Left renal cortex interstitium (tissue), 4 donors: Measurements from ENCODE around the gene TMEM40. TPM values are rescaled to one million over a fixed set of nuclear protein-coding genes. Genes with fewer than 3 reads are reported as not detected.
"Not testable (repeated sequence)": the region's sequence is repeated elsewhere in the genome, so short reads cannot be mapped to it uniquely, and the experiment has no call there.

Experiments
- DNase-seq, 4 donors: peaks; one replicate each; pipeline ENCODE4 v3.0.0-alpha.2; 2013; ENCODE audit warnings: low read depth in 4 of 4, low spot score in 2 of 4, missing footprints in 1 of 4
- polyA plus RNA-seq, 4 donors: library from polyadenylated mRNA; unstranded; fragments of 120-200 nt; gene quantifications; one replicate each; pipeline ENCODE4 v1.2.1, GENCODE V29; 2013; ENCODE audit not compliant: insufficient read length in 4 of 4

Gene TMEM40
- polyA plus RNA-seq = 1 to 10 TPM; 1.2 to 2.4 (median 1.7) TPM

- DNase-seq = no peak
Observed at GRCh38 chr3:12759097-12759679, at the start of gene TMEM40. TSS of gene TMEM40 (minus strand) at chr3:12759259. CDS start at chr3:12749832, 9,427 bp downstream.

GRCh38 chr3:12808587-12808986 lies 49.5 kb upstream of the TMEM40 start:
- no peak for DNase-seq

- DNase-seq = no peak
Observed at GRCh38 chr3:12807601-12808359, 48.7 kb upstream of the TMEM40 start.

GRCh38 chr3:12807066-12807465 lies 48.0 kb upstream of the TMEM40 start:
- no peak for DNase-seq

GRCh38 chr3:12803371-12803770 lies 44.3 kb upstream of the TMEM40 start:
- no peak for DNase-seq

GRCh38 chr3:12799525-12800440 lies 40.7 kb upstream of the TMEM40 start:
- DNase-seq = no peak

GRCh38 chr3:12798559-12799179 lies 39.6 kb upstream of the TMEM40 start:
- DNase-seq = no peak

GRCh38 chr3:12797892-12798558 lies 39.0 kb upstream of the TMEM40 start:
- DNase-seq = no peak

- DNase-seq = no peak
Observed at GRCh38 chr3:12797124-12797891, 38.2 kb upstream of the TMEM40 start.

GRCh38 chr3:12796171-12797123 lies 37.4 kb upstream of the TMEM40 start, which contains the start of gene CAND2:
TSS of gene CAND2 (plus strand) at chr3:12796680. CDS start at chr3:12796721, 41 bp downstream.
- DNase-seq = peak in 1 of 4 donors; percentile 57

GRCh38 chr3:12793701-12794100 lies 34.6 kb upstream of the TMEM40 start:
- no peak for DNase-seq

- DNase-seq = no peak
Observed at GRCh38 chr3:12791430-12791829, 32.4 kb upstream of the TMEM40 start.

- DNase-seq = not testable (repeated sequence)
Observed at GRCh38 chr3:12787967-12788690, 29.1 kb upstream of the TMEM40 start.

GRCh38 chr3:12787346-12787745 lies 28.3 kb upstream of the TMEM40 start:
- DNase-seq = not testable (repeated sequence)

- DNase-seq = no peak
Observed at GRCh38 chr3:12785096-12785495, 26.0 kb upstream of the TMEM40 start.

GRCh38 chr3:12782172-12782815 lies 23.2 kb upstream of the TMEM40 start:
- no peak for DNase-seq

GRCh38 chr3:12780751-12781150 lies 21.7 kb upstream of the TMEM40 start:
- DNase-seq = no peak
